ENCODE results near the gene FAM89A.

DNA sequence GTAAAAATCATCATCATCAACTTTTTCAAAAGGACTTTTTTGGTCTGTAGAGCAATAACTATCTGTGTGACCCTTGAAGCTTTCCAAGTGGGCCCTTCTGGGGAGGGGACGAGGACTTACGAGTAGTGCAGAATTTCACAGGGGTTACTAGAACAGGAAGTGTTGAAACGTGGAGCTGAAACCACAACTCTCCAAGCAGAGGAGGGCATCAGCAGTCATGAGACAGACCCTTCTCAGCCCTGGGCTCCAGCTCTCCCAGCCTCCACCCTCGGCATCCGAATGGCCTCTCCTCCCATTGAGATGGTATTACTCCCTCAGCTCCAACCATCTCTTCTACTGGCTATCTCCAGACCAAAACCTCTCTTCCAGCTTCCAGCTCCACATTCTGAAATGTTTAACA, 3.6 kb downstream of the FAM89A start:
- TF ChIP-seq POLR2AphosphoS5 (IDR thresholded peaks at IDR 0.05; ENCODE audit: borderline replicate concordance, low read depth, low read length) (no peak), EZH2 (IDR thresholded peaks at IDR 0.05) (no peak), FOXP2 (optimal IDR thresholded peaks at IDR 0.05; ENCODE audit: control extremely low read depth, extremely low read length, insufficient read depth) (no peak)

All from SK-N-MC (cell line).